A549 (cell line): ENCODE measurements around the gene UMODL1. TPM values are rescaled to one million over a fixed set of nuclear protein-coding genes. Genes with fewer than 3 reads are reported as not detected.

ENCODE experiments used
- ATAC-seq, 2 experiments: fragments of 200-7000 bp in 1 of 2; fragments of >200 bp in 1 of 2; cut with Nextera tagmentation in 1 of 2; cut with Tn5 transposase in 1 of 2; 3 replicates each; pipeline versions ENCODE4 v1.8.0 to v1.9.1; 2018 to 2020; ENCODE audit warnings: mild to moderate bottlenecking in 1 of 2, moderate library complexity in 1 of 2
- CTCF ChIA-PET: fragments of 300-600 bp; sonication (Branson Sonifier 250); formaldehyde crosslinking; extraction: SDS; loops from one replicate; lab custom pipeline; 2021; ENCODE audit warnings: antibody characterized with exemption, inconsistent platforms; lab: Yijun Ruan, JAX
- POLR2A ChIA-PET: fragments of 350-600 bp; formaldehyde crosslinking; extraction: SDS; loops from one replicate; lab custom pipeline; 2021; ENCODE audit warnings: antibody characterized with exemption, inconsistent platforms; lab: Yijun Ruan, JAX
- DNase-seq, 2 experiments: peaks; one replicate each; pipeline versions ENCODE4 v3.0.0 to v3.0.0-alpha.2; 2011 to 2016; ENCODE audit warnings: low read depth in 1 of 2, low spot score in 1 of 2
- FAIRE-seq: peaks from 2 replicates; lab custom pipeline; 2011; peaks lifted over from hg19 to GRCh38; lab: Jason Lieb, UNC
- H3K27ac ChIP-seq, 2 experiments: fragments of >200 bp; sonication (Bioruptor Twin); formaldehyde crosslinking; 3 replicates each; pipeline ENCODE4 v1.5.1; 2016 to 2017
- H3K4me1 ChIP-seq: fragments of >200 bp; sonication (Bioruptor Twin); formaldehyde crosslinking; 3 replicates; pipeline ENCODE4 v1.6.1; 2016
- H3K4me2 ChIP-seq: fragments of >200 bp; sonication (Bioruptor Twin); formaldehyde crosslinking; 3 replicates; pipeline ENCODE4 v1.6.1; 2016
- H3K4me3 ChIP-seq: fragments of >200 bp; sonication (Bioruptor Twin); formaldehyde crosslinking; 3 replicates; pipeline ENCODE4 v1.5.1; 2016
- H3K9me3 ChIP-seq: fragments of >200 bp; sonication (Bioruptor Twin); formaldehyde crosslinking; 3 replicates; pipeline ENCODE4 v1.6.1; 2016
- BHLHE40 ChIP-seq: IDR thresholded peaks from 2 replicates; pipeline ENCODE4 v1.6.1; 2012; ENCODE audit warnings: low read depth, low read length, inconsistent platforms
- CBX2 ChIP-seq: fragments of 200-600 bp; sonication (generic); IDR thresholded peaks from 2 replicates; pipeline ENCODE4 v1.6.1; 2016; ENCODE audit warnings: low read depth, mild to moderate bottlenecking, borderline replicate concordance
- CHD2 ChIP-seq: fragments of 150-350 bp; IDR thresholded peaks from 2 replicates; pipeline ENCODE4 v1.6.1; 2014; ENCODE audit warnings: low read length; ENCODE audit not compliant: partially characterized antibody
- EHF ChIP-seq: fragments of 250-450 bp; sonication (Bioruptor Pico); IDR thresholded peaks from 2 replicates; pipeline ENCODE4 v1.5.0; 2020; ENCODE audit warnings: mild to moderate bottlenecking
- EHMT2 ChIP-seq: fragments of 200-600 bp; sonication (generic); IDR thresholded peaks from 2 replicates; pipeline ENCODE4 v1.6.1; 2016; ENCODE audit warnings: antibody characterized with exemption, low read depth, mild to moderate bottlenecking, moderate library complexity
- ESRRA ChIP-seq: fragments of 150-350 bp; IDR thresholded peaks from 2 replicates; pipeline ENCODE4 v1.6.1; 2014; ENCODE audit warnings: mild to moderate bottlenecking, low read length, borderline replicate concordance
- FOXS1 ChIP-seq: fragments of 250-450 bp; sonication (Bioruptor Pico); IDR thresholded peaks from 2 replicates; pipeline ENCODE4 v1.5.0; 2020; ENCODE audit warnings: mild to moderate bottlenecking, moderate library complexity
- HEYL ChIP-seq: fragments of 250-450 bp; sonication (Bioruptor Pico); IDR thresholded peaks from 2 replicates; pipeline ENCODE4 v1.8.0; 2021; ENCODE audit warnings: mild to moderate bottlenecking, moderate library complexity
- JUN ChIP-seq, 2 experiments: fragments of >200 bp; sonication (Bioruptor Twin); formaldehyde crosslinking; IDR thresholded peaks; 2 replicates in 1 of 2; 3 replicates in 1 of 2; pipeline ENCODE4 v1.6.1; 2016 to 2017
- MAZ ChIP-seq: fragments of 150-350 bp; IDR thresholded peaks from 2 replicates; pipeline ENCODE4 v1.6.1; 2014; ENCODE audit warnings: antibody characterized with exemption, low read depth, low read length, borderline replicate concordance
- MYC ChIP-seq: IDR thresholded peaks from 2 replicates; pipeline ENCODE4 v1.6.1; 2012; ENCODE audit warnings: mild to moderate bottlenecking, inconsistent platforms, low read length, improper control_type of control experiment, borderline replicate concordance
- RARB ChIP-seq: fragments of 250-450 bp; sonication (Bioruptor Pico); IDR thresholded peaks from 2 replicates; pipeline ENCODE4 v1.8.0; 2021; ENCODE audit warnings: mild to moderate bottlenecking, moderate library complexity
- RCOR1 ChIP-seq: fragments of 150-350 bp; IDR thresholded peaks from 2 replicates; pipeline ENCODE4 v1.6.1; 2014; ENCODE audit warnings: antibody characterized with exemption, low read length, low read depth
- RFX5 ChIP-seq: fragments of 450-650 bp; IDR thresholded peaks from 2 replicates; pipeline ENCODE4 v1.7.1; 2014; ENCODE audit warnings: antibody characterized with exemption, mild to moderate bottlenecking, moderate library complexity
- TFCP2L1 ChIP-seq: fragments of 250-450 bp; sonication (Bioruptor Pico); IDR thresholded peaks from 2 replicates; pipeline ENCODE4 v1.5.0; 2021; ENCODE audit warnings: mild to moderate bottlenecking
- ZC3H11A ChIP-seq: fragments of 450-650 bp; IDR thresholded peaks from 2 replicates; pipeline ENCODE4 v1.6.1; 2014; ENCODE audit warnings: antibody characterized with exemption, mild to moderate bottlenecking
- ZNF302 ChIP-seq: fragments of 250-450 bp; sonication (Bioruptor Pico); IDR thresholded peaks from 2 replicates; pipeline ENCODE4 v1.9.0; 2021; ENCODE audit warnings: inconsistent platforms, mild to moderate bottlenecking, moderate library complexity
- WGBS: methylation state at CpG from one replicate; pipeline ENCODE4 v1.1.6; 2017; ENCODE audit errors: missing lambda C conversion rate; 5-methylcytosine and 5-hydroxymethylcytosine counted together
- polyA plus RNA-seq, 4 experiments: library from polyadenylated mRNA; depleted of rRNA in 3 of 4; stranded (reverse); fragments of >200 nt; fragmentation: RNase III in 1 of 4; extraction: RNeasy Plus Mini Kit Qiagen cat#74134 plus additional on column Dnase treatment in 1 of 4; gene quantifications; 2 replicates in 3 of 4; 3 replicates in 1 of 4; pipeline ENCODE4 v1.2.3, GENCODE V29; 2011 to 2017
- TF ChIP-seq, protein P1 (sequence below): fragments of >200 bp; sonication (Bioruptor Twin); formaldehyde crosslinking; IDR thresholded peaks from 2 replicates; pipeline ENCODE4 v1.6.1; 2016
- TF ChIP-seq, protein P2 (sequence below): IDR thresholded peaks from 2 replicates; pipeline ENCODE4 v1.6.1; 2012
- TF ChIP-seq, protein P3 (sequence below): fragments of 250-450 bp; sonication (Bioruptor Pico); IDR thresholded peaks from 2 replicates; pipeline ENCODE4 v1.5.0; 2021; ENCODE audit warnings: mild to moderate bottlenecking, moderate library complexity, borderline replicate concordance
- TF ChIP-seq, protein P4 (sequence below): fragments of 200-600 bp; sonication (generic); IDR thresholded peaks from 2 replicates; pipeline ENCODE4 v1.6.1; 2016; ENCODE audit warnings: antibody characterized with exemption, mild to moderate bottlenecking, moderate library complexity
- TF ChIP-seq, protein P5 (sequence below): fragments of 150-350 bp; IDR thresholded peaks from 2 replicates; pipeline ENCODE4 v1.6.1; 2014; ENCODE audit warnings: low read depth, mild to moderate bottlenecking, low read length

UMODL1 gene
- polyA plus RNA-seq, 2 of the 4 experiments (the other 2 are of a cell fraction), result not detected

DNA sequence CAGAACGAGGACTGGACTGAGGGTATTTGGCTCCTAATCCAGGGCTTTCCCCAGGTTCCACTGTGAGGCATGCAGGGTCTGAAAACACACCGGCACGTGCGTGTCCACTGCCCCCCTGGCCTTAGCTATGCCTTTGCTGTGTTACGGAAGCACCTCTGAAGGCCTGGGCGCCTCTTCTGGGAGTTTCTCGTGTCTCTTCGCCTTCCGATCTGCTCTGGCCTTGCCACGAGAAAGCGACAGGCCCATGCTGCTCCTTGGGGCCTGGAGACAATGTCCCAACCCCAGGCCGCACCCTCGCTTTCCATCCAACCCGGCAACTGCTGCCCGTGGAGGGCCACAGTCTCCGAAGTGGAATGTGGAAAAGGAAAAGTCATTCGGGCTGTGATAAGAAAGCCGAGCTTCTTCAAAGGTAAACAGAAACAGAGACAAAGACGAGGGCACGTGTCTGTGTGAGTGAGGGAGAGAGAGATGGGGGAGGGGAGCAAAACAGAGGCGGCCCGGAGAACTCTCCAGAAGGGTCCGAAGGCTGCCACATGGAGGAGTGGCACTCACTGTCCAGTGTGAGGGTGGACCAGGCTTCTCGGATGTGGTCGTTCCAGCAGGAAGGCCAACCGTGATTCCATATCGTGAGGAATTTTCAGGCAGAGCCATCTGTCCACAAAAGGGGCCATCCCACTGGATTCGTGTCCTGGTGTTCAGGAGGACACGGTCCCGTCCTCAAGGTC lies 3.4 kb upstream of the UMODL1 start:
- FAIRE-seq (no peak), DNase-seq (no peak), ATAC-seq (no peak)
- no peaks in the 10 kb centered on the region for H3K4me1 ChIP-seq
- no peak for TF ChIP-seq FOXS1 (CRISPR knock-in tag)
- TF ChIP-seq BHLHE40, result no peak
- no peak for TF ChIP-seq TFCP2L1 (CRISPR knock-in tag)
- TF ChIP-seq CHD2, result no peak
- TF ChIP-seq EHF (CRISPR knock-in tag), result no peak
- TF ChIP-seq, protein P1, sequence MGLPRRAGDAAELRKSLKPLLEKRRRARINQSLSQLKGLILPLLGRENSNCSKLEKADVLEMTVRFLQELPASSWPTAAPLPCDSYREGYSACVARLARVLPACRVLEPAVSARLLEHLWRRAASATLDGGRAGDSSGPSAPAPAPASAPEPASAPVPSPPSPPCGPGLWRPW, result no peak
- TF ChIP-seq, protein P2, sequence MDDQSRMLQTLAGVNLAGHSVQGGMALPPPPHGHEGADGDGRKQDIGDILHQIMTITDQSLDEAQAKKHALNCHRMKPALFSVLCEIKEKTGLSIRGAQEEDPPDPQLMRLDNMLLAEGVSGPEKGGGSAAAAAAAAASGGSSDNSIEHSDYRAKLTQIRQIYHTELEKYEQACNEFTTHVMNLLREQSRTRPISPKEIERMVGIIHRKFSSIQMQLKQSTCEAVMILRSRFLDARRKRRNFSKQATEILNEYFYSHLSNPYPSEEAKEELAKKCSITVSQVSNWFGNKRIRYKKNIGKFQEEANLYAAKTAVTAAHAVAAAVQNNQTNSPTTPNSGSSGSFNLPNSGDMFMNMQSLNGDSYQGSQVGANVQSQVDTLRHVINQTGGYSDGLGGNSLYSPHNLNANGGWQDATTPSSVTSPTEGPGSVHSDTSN, result no peak
- TF ChIP-seq CBX2, result no peak
- TF ChIP-seq JUN (IDR thresholded peaks at IDR 0.05), result no peak
- no peak for TF ChIP-seq ZNF302
- TF ChIP-seq, protein P3, sequence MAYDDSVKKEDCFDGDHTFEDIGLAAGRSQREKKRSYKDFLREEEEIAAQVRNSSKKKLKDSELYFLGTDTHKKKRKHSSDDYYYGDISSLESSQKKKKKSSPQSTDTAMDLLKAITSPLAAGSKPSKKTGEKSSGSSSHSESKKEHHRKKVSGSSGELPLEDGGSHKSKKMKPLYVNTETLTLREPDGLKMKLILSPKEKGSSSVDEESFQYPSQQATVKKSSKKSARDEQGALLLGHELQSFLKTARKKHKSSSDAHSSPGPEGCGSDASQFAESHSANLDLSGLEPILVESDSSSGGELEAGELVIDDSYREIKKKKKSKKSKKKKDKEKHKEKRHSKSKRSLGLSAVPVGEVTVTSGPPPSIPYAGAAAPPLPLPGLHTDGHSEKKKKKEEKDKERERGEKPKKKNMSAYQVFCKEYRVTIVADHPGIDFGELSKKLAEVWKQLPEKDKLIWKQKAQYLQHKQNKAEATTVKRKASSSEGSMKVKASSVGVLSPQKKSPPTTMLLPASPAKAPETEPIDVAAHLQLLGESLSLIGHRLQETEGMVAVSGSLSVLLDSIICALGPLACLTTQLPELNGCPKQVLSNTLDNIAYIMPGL (CRISPR knock-in tag), result no peak
- no peak for TF ChIP-seq EHMT2
- no peak for TF ChIP-seq ESRRA
- TF ChIP-seq RCOR1, result no peak
- ChIA-PET POLR2A (no interaction called here), CTCF (no interaction called here)
- H3K4me2 ChIP-seq, result no peak overlapping the region
- 68% methylated on average over 27 of the region's 30 CpGs for WGBS
- H3K4me3 ChIP-seq, result no peak overlapping the region
- H3K9me3 ChIP-seq, result no peaks in the 10 kb centered on the region
- H3K27ac ChIP-seq, result no peak overlapping the region

DNA sequence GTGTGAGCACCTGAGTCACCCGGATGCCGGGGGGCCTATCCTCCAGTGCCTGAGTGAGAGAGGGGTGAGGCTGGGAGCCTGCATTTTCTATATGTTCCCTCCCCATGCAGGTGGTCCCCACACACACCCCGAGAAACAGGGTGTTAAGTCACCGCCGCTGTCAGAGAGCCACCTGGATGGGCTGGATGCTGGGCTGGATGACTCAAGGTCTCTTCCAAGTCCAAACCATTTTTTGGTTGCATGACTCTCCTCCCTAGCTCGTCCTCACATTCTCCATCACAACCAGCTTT lies 2.9 kb upstream of the UMODL1 start:
- Histone ChIP-seq H3K4me1 (no peaks in the 10 kb centered on the region), H3K9me3 (no peaks in the 10 kb centered on the region), H3K4me3 (no peak overlapping the region), H3K4me2 (no peak overlapping the region)
- 62% methylated on average over 4 of the region's 6 CpGs for WGBS
- FAIRE-seq, result no peak
- ChIA-PET POLR2A (no interaction called here), CTCF (no interaction called here)
- ATAC-seq, result no peak
- DNase-seq, result no peak
- no peak for TF ChIP-seq ZC3H11A
- TF ChIP-seq, all 56 proteins: peak for 0
- H3K27ac ChIP-seq, result no peak overlapping the region

DNA sequence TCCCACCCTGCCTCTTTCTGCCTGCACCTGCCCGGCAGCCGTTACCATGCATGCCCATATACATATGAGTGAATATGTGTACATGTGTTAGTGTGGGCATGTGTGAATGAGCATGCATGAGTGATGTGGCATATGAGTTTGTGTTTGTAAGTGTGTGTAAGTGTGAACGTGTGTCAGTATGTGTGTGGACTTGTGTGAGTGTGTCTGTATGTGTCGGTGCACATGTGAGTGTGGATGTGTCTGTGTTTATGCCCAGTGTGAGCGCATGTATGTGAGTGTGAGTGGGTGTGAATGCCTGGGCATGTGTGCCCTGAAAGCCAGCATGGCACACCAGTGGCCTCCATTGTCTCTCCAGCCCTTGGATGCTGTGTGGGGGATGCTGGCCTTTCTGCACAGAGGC lies 2.5 kb upstream of the UMODL1 start:
- no peak overlapping the region for H3K4me2 ChIP-seq
- H3K4me3 ChIP-seq, result no peak overlapping the region
- no peak for FAIRE-seq
- DNase-seq, result no peak
- TF ChIP-seq, protein P4, sequence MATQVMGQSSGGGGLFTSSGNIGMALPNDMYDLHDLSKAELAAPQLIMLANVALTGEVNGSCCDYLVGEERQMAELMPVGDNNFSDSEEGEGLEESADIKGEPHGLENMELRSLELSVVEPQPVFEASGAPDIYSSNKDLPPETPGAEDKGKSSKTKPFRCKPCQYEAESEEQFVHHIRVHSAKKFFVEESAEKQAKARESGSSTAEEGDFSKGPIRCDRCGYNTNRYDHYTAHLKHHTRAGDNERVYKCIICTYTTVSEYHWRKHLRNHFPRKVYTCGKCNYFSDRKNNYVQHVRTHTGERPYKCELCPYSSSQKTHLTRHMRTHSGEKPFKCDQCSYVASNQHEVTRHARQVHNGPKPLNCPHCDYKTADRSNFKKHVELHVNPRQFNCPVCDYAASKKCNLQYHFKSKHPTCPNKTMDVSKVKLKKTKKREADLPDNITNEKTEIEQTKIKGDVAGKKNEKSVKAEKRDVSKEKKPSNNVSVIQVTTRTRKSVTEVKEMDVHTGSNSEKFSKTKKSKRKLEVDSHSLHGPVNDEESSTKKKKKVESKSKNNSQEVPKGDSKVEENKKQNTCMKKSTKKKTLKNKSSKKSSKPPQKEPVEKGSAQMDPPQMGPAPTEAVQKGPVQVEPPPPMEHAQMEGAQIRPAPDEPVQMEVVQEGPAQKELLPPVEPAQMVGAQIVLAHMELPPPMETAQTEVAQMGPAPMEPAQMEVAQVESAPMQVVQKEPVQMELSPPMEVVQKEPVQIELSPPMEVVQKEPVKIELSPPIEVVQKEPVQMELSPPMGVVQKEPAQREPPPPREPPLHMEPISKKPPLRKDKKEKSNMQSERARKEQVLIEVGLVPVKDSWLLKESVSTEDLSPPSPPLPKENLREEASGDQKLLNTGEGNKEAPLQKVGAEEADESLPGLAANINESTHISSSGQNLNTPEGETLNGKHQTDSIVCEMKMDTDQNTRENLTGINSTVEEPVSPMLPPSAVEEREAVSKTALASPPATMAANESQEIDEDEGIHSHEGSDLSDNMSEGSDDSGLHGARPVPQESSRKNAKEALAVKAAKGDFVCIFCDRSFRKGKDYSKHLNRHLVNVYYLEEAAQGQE, result no peak
- TF ChIP-seq RARB (CRISPR knock-in tag) (no peak), HEYL (CRISPR knock-in tag) (no peak), RFX5 (no peak), MAZ (no peak), MYC (no peak)
- TF ChIP-seq, protein P5, sequence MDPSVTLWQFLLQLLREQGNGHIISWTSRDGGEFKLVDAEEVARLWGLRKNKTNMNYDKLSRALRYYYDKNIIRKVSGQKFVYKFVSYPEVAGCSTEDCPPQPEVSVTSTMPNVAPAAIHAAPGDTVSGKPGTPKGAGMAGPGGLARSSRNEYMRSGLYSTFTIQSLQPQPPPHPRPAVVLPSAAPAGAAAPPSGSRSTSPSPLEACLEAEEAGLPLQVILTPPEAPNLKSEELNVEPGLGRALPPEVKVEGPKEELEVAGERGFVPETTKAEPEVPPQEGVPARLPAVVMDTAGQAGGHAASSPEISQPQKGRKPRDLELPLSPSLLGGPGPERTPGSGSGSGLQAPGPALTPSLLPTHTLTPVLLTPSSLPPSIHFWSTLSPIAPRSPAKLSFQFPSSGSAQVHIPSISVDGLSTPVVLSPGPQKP, result no peak
- ChIA-PET POLR2A (no interaction called here), CTCF (no interaction called here)
- H3K4me1 ChIP-seq, result no peaks in the 10 kb centered on the region
- no peak for ATAC-seq
- WGBS, result 61% methylated on average over 5 of the region's 5 CpGs
- H3K9me3 ChIP-seq, result no peaks in the 10 kb centered on the region
- H3K27ac ChIP-seq, result no peak overlapping the region
